ENCODE results near the gene AMBRA1.
"Not testable (repeated sequence)": the region's sequence is repeated elsewhere in the genome, so short reads cannot be mapped to it uniquely, and the experiment has no call there.

Gene AMBRA1

DNA sequence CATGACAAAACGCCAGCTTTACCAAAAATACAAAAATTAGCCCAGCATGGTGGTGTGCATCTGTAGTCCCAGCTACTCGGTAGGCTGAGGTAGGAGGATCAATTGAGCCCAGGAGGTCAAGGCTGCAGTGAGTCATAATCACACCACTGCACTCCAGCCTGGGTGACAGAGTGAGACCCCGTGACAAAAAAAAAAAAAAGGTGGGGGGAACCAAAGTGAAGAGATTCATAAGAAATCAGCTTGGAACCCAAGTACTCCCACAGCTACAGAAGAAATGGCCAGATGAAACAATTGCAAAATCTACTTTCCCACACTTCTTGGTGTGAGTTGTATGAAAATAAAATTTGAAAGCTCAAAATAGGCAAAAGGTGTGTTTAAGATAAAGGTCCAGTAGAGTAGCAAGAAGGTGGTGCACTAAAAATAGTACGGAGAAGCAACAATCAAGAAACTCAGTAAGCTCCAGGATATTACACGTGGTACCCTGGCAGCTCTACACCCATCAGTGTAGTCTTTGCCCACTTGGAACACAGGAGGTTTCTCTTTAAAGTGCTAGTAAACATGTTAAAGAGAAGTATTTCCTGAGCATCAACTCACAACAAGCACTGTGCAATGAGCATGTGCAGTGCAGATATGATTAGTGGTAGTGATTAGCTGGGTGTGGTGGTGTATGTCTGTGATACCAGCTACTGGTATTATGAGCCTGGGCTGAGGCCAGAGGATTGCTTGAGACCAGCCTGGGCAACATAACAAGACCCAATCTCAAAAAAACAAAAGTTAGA is 17.9 kb upstream of the AMBRA1 start:
- no peak for DNase-seq

- DNase-seq = no peak
These were observed 15.6 kb upstream of the AMBRA1 start for GRCh38 chr11:46609386-46609785.

DNA sequence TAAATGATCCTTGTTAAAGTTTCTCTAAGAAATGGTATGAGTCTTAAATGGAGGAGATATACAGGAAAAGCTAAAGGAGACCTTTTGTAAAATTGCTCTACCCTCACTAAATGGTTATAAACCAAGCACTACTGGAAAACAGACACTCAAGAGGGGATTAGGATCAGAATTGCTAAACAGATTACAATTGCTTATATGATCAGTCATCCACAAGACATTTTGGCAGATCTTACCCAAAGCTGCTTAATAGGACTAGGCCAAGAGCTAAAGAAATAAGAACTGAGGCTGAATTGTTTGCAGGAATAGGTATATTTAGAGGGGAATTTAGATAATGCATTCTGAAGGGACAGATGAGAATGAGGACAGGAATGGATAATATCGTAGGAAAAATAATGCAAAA is 13.7 kb upstream of the AMBRA1 start:
- DNase-seq = no peak

GRCh38 chr11:46604796-46605195 is 11.0 kb upstream of the AMBRA1 start:
- no peak for DNase-seq

GRCh38 chr11:46603704-46604308 is 10.0 kb upstream of the AMBRA1 start:
- DNase-seq = no peak

- DNase-seq = no peak
These were observed 7.3 kb upstream of the AMBRA1 start for GRCh38 chr11:46601129-46601528.

DNA sequence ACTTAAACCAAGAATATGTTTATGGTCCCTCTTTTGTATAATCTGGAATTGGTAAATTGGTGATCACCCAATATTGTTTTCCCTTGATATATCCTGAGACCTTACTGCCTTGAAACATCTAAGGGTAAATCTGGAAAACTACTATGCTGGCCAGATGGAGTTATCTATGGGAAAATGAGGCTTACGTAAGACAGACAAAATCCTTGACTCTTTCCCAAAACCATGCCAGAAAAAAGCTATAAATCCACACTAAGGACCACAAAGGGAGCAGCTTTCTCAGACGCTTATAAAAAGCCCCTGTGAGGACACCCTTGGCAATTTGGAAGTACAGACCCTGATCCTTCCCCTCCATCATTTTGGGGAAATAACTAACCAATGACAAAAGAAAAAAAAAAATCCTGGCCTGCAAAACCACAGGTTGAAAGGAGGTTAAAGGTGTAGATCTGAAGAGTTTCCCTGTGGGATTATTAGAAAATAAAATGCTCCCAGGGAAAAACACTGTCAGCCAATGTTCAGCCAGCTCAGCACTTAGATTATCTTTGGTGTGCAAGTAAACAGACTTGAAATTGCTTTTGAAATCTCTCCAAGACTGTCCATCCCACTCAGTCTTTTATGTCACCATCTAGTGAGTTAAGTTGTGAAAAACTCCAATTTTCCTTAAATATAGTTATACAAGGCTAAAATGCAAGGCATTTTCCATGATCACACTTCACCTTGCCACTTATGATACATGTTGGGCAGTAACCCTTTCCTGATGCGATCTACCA is 6.6 kb upstream of the AMBRA1 start:
- DNase-seq = no peak

- no peak for DNase-seq
These were observed 5.7 kb upstream of the AMBRA1 start for GRCh38 chr11:46599340-46600193.

- no peak for DNase-seq
These were observed 3.9 kb upstream of the AMBRA1 start for GRCh38 chr11:46597609-46598219.

DNA sequence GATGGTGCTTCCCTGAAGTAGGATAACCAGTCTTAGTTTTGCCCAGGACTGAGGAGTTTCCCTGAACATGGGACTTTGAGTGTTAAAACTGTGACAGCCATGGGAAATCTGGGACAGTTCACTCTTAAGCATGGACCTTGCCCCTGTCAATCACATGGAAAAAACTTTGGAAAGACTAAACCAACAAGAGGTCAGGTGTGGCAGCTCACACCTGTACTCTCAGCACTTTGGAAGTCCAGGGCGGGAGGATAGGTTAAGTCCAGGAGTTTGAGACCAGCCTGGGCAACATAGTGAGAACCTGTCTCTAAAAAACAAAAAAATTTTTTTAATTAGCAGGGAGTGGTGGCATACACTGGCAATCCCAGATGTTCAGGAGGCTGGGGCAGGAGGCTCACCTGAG is 3.3 kb upstream of the AMBRA1 start:
- DNase-seq = no peak

- no peak for DNase-seq
These were observed 962 bp upstream of the AMBRA1 start for GRCh38 chr11:46594785-46595184.

DNA sequence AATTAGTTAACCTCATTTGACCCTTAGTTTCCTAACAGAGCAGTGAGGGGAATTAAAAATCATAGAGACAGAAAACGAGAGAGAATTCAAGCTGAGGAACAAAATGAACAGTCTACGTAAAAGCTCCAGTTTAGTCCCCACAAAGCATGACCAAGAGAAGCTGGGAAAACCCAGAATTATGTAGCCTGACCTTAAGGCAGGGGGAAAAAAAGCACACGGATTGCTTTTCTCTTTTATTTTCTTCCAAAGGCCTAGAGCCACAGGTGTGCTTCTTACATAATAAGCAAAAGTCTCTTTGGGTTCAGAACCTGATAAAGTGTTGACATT is 514 bp upstream of the AMBRA1 start:
- DNase-seq = no peak

DNA sequence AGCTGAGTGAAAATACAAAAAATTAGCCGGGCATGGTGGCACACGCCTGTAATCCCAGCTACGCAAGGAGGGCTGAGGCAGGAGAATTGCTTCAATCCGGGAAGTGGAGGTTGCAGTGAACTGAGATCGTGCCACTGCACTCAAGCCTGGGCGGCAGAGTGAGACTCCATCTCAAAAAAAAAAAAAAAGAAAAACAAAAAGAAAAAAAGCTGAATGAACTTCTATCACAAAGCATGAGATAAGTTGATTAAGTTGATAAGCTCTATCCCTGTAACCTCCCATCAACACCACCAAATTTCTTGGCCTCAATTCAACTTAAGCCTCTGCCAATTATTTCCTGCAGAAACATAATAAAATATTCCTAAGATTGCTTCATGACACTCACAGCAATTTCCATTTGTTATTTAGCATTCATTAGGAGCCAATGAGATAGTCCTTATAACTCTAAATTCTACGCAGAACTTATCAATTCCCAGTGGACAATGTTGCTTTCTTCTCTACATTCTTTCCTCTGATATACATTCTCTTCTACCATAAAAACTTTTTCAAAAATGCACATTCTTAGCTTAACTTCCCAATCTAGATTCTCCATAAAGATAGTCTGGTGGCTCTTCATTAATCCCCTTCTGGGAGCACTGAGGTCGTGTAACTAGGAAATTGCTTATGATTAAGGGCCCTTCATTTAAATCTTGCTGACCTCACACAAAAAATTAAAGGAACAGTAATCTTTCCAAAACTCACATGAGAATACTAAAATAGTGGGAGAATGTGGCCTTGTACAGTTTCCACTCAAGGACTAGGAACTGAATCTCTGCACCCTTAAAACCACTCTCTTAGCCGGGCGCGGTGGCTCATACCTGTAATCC is 2.9 kb downstream of the AMBRA1 start:
- no peak for DNase-seq

DNA sequence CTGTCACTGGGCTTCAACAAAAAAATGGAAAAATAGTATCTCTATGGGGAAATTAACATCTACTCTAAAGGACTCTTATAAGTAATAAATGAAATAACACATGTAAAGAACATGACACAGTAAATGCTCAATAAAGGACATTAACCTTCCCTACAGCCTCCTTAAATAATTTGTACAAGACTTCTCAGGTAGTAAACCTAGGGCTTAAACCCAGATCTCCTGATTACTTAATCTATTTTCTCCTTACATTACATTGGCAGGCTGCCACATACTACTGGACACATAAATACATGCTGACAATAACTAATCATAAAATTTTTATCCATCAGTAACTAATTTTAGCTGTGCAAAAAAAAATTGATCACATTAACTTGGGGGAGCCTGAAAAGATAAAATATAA is 4.9 kb downstream of the AMBRA1 start:
- no peak for DNase-seq

- no peak for DNase-seq
These were observed 5.7 kb downstream of the AMBRA1 start for GRCh38 chr11:46588131-46588530.

GRCh38 chr11:46583513-46583912 is 10.3 kb downstream of the AMBRA1 start:
- not testable (repeated sequence) for DNase-seq

- DNase-seq = no peak
These were observed 11.2 kb downstream of the AMBRA1 start for GRCh38 chr11:46582588-46582987.

- DNase-seq = no peak
These were observed 16.8 kb downstream of the AMBRA1 start for GRCh38 chr11:46577058-46577457.

GRCh38 chr11:46574656-46575055 is 19.2 kb downstream of the AMBRA1 start:
- no peak for DNase-seq

DNA sequence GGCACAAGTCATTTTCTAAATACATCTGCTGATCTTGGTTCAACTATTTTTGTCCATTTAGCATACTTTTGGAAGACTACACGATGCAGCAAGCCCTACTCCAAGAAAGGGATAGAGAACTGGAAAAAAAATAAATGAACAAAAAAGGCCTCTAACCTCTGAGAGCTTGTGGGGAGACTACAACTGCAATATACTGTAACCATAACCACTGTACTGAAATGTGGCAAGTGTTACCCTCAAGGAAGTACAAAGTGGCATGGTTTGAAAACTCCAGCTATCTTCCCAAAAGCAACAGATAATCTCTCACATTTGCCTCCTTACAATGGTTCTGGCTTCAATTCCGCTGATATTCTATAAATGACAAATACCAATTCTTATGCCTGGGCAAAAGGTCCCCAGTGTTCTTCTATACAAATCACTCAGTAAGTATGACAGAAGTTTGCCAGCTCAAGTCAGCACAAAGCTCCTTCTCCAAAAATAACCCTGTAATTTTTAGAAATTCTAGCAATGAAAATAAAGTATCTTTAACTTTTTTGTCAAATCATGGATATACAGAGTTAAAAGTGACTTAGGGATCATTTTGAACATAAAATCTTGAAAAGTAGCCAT is 22.9 kb downstream of the AMBRA1 start:
- no peak for DNase-seq

DNA sequence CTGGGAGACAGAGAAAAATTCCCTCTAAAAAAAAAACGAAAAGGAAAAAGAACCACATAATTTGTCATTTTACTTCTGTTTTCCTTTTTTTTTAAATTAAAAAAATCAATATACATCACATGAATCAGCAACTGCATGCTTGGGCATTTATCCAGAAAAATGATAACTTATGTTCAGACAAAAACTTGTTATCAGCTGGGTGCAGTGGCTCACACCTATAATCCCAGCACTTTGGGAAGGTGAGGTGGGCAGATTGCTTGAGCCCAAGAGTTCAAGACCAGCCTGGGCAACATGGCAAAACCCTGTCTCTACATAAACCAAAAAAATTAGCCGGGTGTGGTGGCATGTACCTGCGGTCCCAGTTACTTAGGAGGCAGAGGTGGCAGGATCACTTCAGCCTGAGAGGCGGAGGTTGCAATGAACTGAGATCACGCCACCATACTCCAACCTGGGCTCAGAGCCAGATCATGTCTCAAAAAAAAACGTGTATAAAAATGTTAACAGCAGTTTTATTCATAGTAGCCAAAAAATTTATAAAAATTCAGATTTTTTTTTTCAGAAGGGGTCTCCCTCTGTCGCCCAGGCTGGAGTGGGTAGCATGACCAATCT is 28.5 kb downstream of the AMBRA1 start:
- DNase-seq = no peak

Data from CD4-positive, alpha-beta T cell treated with Interleukin-1 beta for 1 hour (primary cell).